ENCODE measurements around the gene ANKRD31.

Gene ANKRD31

GRCh38 chr5:75055727-75056144, 180.9 kb downstream of the ANKRD31 start:
- in situ Hi-C loops (cut with MboI; ENCODE audit: low sequenced_read_pairs) = no loop called here
- Histone ChIP-seq H3K9me3 (no peaks in the 10 kb centered on the region), H3K36me3 (replicated peaks) (no peaks in the 10 kb centered on the region), H3K4me1 (peaks cover 8% of the 10 kb centered on the region), H3K27me3 (ENCODE audit: low read depth) (no peaks in the 10 kb centered on the region), H3K4me3 (no peak overlapping the region)
- no peak for DNase-seq (ENCODE audit: low spot score in 2 of 2)

GRCh38 chr5:75054134-75054930, 182.3 kb downstream of the ANKRD31 start:
- DNase-seq (ENCODE audit: low spot score in 2 of 2) = peak in 1 of 2 experiments; percentile 26
- H3K4me3 ChIP-seq = peak overlapping the region; percentile 53
- H3K27me3 ChIP-seq (ENCODE audit: low read depth) = no peaks in the 10 kb centered on the region
- no peaks in the 10 kb centered on the region for H3K36me3 ChIP-seq (replicated peaks)
- in situ Hi-C loops (cut with MboI; ENCODE audit: low sequenced_read_pairs) = loop anchor here (5.0 kb wide), 1 partner anchor 283 kb away; the partner anchor contains the start of gene HMGCR
- H3K9me3 ChIP-seq = no peaks in the 10 kb centered on the region
- peaks cover 8% of the 10 kb centered on the region for H3K4me1 ChIP-seq

- H3K36me3 ChIP-seq (replicated peaks) = no peaks in the 10 kb centered on the region
- in situ Hi-C loops (cut with MboI; ENCODE audit: low sequenced_read_pairs) = loop anchor here (5.0 kb wide), 1 partner anchor 284 kb away; the partner anchor contains the start of gene HMGCR
- H3K4me3 ChIP-seq = peak overlapping the region; percentile 53
- H3K4me1 ChIP-seq = peaks cover 8% of the 10 kb centered on the region
- peak; percentile 34 to 67 for DNase-seq (ENCODE audit: low spot score in 2 of 2)
- H3K27me3 ChIP-seq (ENCODE audit: low read depth) = no peaks in the 10 kb centered on the region
- no peaks in the 10 kb centered on the region for H3K9me3 ChIP-seq
These were observed 183.2 kb downstream of the ANKRD31 start for GRCh38 chr5:75053304-75054133.

GRCh38 chr5:75053054-75053303, 183.7 kb downstream of the ANKRD31 start:
- Histone ChIP-seq H3K4me3 (peak overlapping the region; percentile 53), H3K9me3 (no peaks in the 10 kb centered on the region), H3K36me3 (replicated peaks) (no peaks in the 10 kb centered on the region), H3K27me3 (ENCODE audit: low read depth) (no peaks in the 10 kb centered on the region), H3K4me1 (peaks cover 8% of the 10 kb centered on the region)
- no peak for DNase-seq (ENCODE audit: low spot score in 2 of 2)
- in situ Hi-C loops (cut with MboI; ENCODE audit: low sequenced_read_pairs) = loop anchor here (5.0 kb wide), 1 partner anchor 284 kb away; the partner anchor contains the start of gene HMGCR

- Histone ChIP-seq H3K36me3 (replicated peaks) (no peaks in the 10 kb centered on the region), H3K4me1 (peaks cover 8% of the 10 kb centered on the region), H3K27me3 (ENCODE audit: low read depth) (no peaks in the 10 kb centered on the region), H3K9me3 (no peaks in the 10 kb centered on the region), H3K4me3 (peak within 1 kb of the TSS; percentile 53)
- DNase-seq (ENCODE audit: low spot score in 2 of 2) = peak in 1 of 2 experiments; percentile 60
- in situ Hi-C loops (cut with MboI; ENCODE audit: low sequenced_read_pairs) = loop anchor here (5.0 kb wide), 1 partner anchor 285 kb away; the partner anchor contains the start of gene HMGCR
These were observed 184.3 kb downstream of the ANKRD31 start, which contains the start of gene GCNT4 for GRCh38 chr5:75052192-75053053. TSS of gene GCNT4 (minus strand) at chr5:75052558. CDS start at chr5:75030037, 22,521 bp downstream.

GRCh38 chr5:75051217-75051751, 185.4 kb downstream of the ANKRD31 start:
- Histone ChIP-seq H3K4me3 (no peak overlapping the region; the same call in 1 of the 2 replicates), H3K9me3 (no peaks in the 10 kb centered on the region), H3K4me1 (peaks cover 8% of the 10 kb centered on the region), H3K27me3 (ENCODE audit: low read depth) (no peaks in the 10 kb centered on the region), H3K36me3 (replicated peaks) (no peaks in the 10 kb centered on the region)
- in situ Hi-C loops (cut with MboI; ENCODE audit: low sequenced_read_pairs) = loop anchor here (5.0 kb wide), 1 partner anchor 286 kb away; the partner anchor contains the start of gene HMGCR
- no peak for DNase-seq (ENCODE audit: low spot score in 2 of 2)

GRCh38 chr5:75050415-75050814, 186.3 kb downstream of the ANKRD31 start:
- no peak overlapping the region for H3K4me3 ChIP-seq
- H3K27me3 ChIP-seq (ENCODE audit: low read depth) = no peaks in the 10 kb centered on the region
- no peaks in the 10 kb centered on the region for H3K9me3 ChIP-seq
- in situ Hi-C loops (cut with MboI; ENCODE audit: low sequenced_read_pairs) = loop anchor here (5.0 kb wide), 1 partner anchor 287 kb away; the partner anchor contains the start of gene HMGCR
- H3K4me1 ChIP-seq = peaks cover 8% of the 10 kb centered on the region
- peak in 1 of 2 experiments; percentile 67 for DNase-seq (ENCODE audit: low spot score in 2 of 2)
- H3K36me3 ChIP-seq (replicated peaks) = no peaks in the 10 kb centered on the region

GRCh38 chr5:75049456-75050351, 187.0 kb downstream of the ANKRD31 start:
- in situ Hi-C loops (cut with MboI; ENCODE audit: low sequenced_read_pairs) = loop anchor here (5.0 kb wide), 1 partner anchor 288 kb away; the partner anchor contains the start of gene HMGCR
- DNase-seq (ENCODE audit: low spot score in 2 of 2) = peak; percentile 60 to 77
- Histone ChIP-seq H3K4me1 (peaks cover 8% of the 10 kb centered on the region), H3K36me3 (replicated peaks) (no peaks in the 10 kb centered on the region), H3K4me3 (no peak overlapping the region), H3K27me3 (ENCODE audit: low read depth) (no peaks in the 10 kb centered on the region), H3K9me3 (no peaks in the 10 kb centered on the region)

GRCh38 chr5:75048457-75048953, 188.2 kb downstream of the ANKRD31 start:
- Histone ChIP-seq H3K4me1 (no peaks in the 10 kb centered on the region; the same call in 1 of the 2 replicates), H3K27me3 (ENCODE audit: low read depth) (no peaks in the 10 kb centered on the region), H3K36me3 (replicated peaks) (no peaks in the 10 kb centered on the region), H3K4me3 (no peak overlapping the region), H3K9me3 (no peaks in the 10 kb centered on the region)
- DNase-seq (ENCODE audit: low spot score in 2 of 2) = no peak
- in situ Hi-C loops (cut with MboI; ENCODE audit: low sequenced_read_pairs) = no loop called here

- H3K9me3 ChIP-seq = no peaks in the 10 kb centered on the region
- in situ Hi-C loops (cut with MboI; ENCODE audit: low sequenced_read_pairs) = no loop called here
- no peaks in the 10 kb centered on the region; the same call in 1 of the 2 replicates for H3K4me1 ChIP-seq
- no peak overlapping the region for H3K4me3 ChIP-seq
- no peaks in the 10 kb centered on the region for H3K27me3 ChIP-seq (ENCODE audit: low read depth)
- H3K36me3 ChIP-seq (replicated peaks) = no peaks in the 10 kb centered on the region
- DNase-seq (ENCODE audit: low spot score in 2 of 2) = no peak
These were observed 189.3 kb downstream of the ANKRD31 start for GRCh38 chr5:75047356-75047755.

GRCh38 chr5:75046366-75047142, 190.1 kb downstream of the ANKRD31 start:
- Histone ChIP-seq H3K9me3 (no peaks in the 10 kb centered on the region), H3K36me3 (replicated peaks) (no peaks in the 10 kb centered on the region), H3K27me3 (ENCODE audit: low read depth) (no peaks in the 10 kb centered on the region), H3K4me1 (no peaks in the 10 kb centered on the region; the same call in 1 of the 2 replicates), H3K4me3 (no peak overlapping the region)
- no peak for DNase-seq (ENCODE audit: low spot score in 2 of 2)
- in situ Hi-C loops (cut with MboI; ENCODE audit: low sequenced_read_pairs) = no loop called here

Measured in HAP-1 (cell line).